HCT116 (cell line): Measurements from ENCODE around the gene MPZL2.

Experiments used
- CEBPB ChIP-seq: IDR thresholded peaks from 2 replicates; pipeline ENCODE4 v1.6.1; 2012; ENCODE audit warnings: low read depth
- CTCF ChIP-seq, 3 experiments: fragments of 200-600 bp in 1 of 3; sonication (generic) in 1 of 3; IDR thresholded peaks in 2 of 3; conservative IDR thresholded peaks in 1 of 3; 2 replicates each; pipeline ENCODE4 v1.5.1; 2012 to 2017; ENCODE audit warnings: low read depth in 2 of 3, low read length in 2 of 3, antibody characterized with exemption in 1 of 3, borderline replicate concordance in 1 of 3, control low read depth in 1 of 3, mild to moderate bottlenecking in 1 of 3, mixed read lengths in 1 of 3, mixed run types in 1 of 3, moderate library complexity in 1 of 3; ENCODE audit not compliant: insufficient read depth in 1 of 3
- EZH2 ChIP-seq: fragments of 200-600 bp; sonication (generic); IDR thresholded peaks from 2 replicates; pipeline ENCODE4 v1.6.1; 2017; ENCODE audit warnings: antibody characterized with exemption, mixed run types
- EZH2phosphoT487 ChIP-seq: fragments of 200-600 bp; IDR thresholded peaks from 2 replicates; pipeline ENCODE4 v1.6.1; 2018; ENCODE audit warnings: antibody characterized with exemption, borderline replicate concordance
- POLR2A ChIP-seq: IDR thresholded peaks from 2 replicates; pipeline ENCODE4 v1.7.0; 2011; ENCODE audit warnings: borderline replicate concordance; ENCODE audit not compliant: insufficient read depth, insufficient read length; ENCODE audit errors: extremely low read depth
- POLR2AphosphoS5 ChIP-seq: IDR thresholded peaks from 2 replicates; pipeline ENCODE4 v1.6.1; 2011; ENCODE audit warnings: mild to moderate bottlenecking, low read depth, low read length, moderate library complexity
- RAD21 ChIP-seq: IDR thresholded peaks from 2 replicates; pipeline ENCODE4 v1.6.1; 2012; ENCODE audit warnings: low read depth, mild to moderate bottlenecking
- REST ChIP-seq: IDR thresholded peaks from 2 replicates; pipeline ENCODE4 v1.6.1; 2012; ENCODE audit warnings: low read depth
- SIN3A ChIP-seq: IDR thresholded peaks from 2 replicates; pipeline ENCODE4 v1.6.1; 2012; ENCODE audit warnings: low read depth
- SRF ChIP-seq: IDR thresholded peaks from 2 replicates; pipeline ENCODE4 v1.6.1; 2012; ENCODE audit warnings: low read depth
- TCF7L2 ChIP-seq: IDR thresholded peaks from 2 replicates; pipeline ENCODE4 v1.7.0; 2011; ENCODE audit warnings: borderline replicate concordance, inconsistent platforms; ENCODE audit not compliant: insufficient read depth, insufficient read length; ENCODE audit errors: extremely low read depth
- ZNF274 ChIP-seq: fragments of 200-500 bp; sonication (Bioruptor generic); IDR thresholded peaks from 2 replicates; pipeline ENCODE4 v1.6.1; 2014; ENCODE audit warnings: mild to moderate bottlenecking, low read depth, low read length, inconsistent platforms

GRCh38 chr11:118275176-118275575 is 11.1 kb upstream of the MPZL2 start:
- TF ChIP-seq SRF (no peak), POLR2AphosphoS5 (no peak), CTCF (IDR thresholded peaks at IDR 0.05 in 2 of 3, conservative IDR thresholded peaks at IDR 0.05 in 1 of 3; ENCODE audit: borderline replicate concordance in 1 of 3, insufficient read depth in 1 of 3, low read depth in 2 of 3, low read length in 2 of 3) (no peak), EZH2phosphoT487 (no peak), CEBPB (no peak), RAD21 (no peak), EZH2 (no peak), REST (no peak), POLR2A (no peak), SIN3A (no peak), ZNF274 (no peak), TCF7L2 (no peak)
